ENCODE results near the gene TRIM65. TPM values are rescaled to one million over a fixed set of nuclear protein-coding genes. Genes with fewer than 3 reads are reported as not detected.
A peak's percentile ranks its signal among the peaks of the same experiment; 100 is the strongest.
"Not testable (repeated sequence)": the region's sequence is repeated elsewhere in the genome, so short reads cannot be mapped to it uniquely, and the experiment has no call there.

Gene TRIM65
- polyA plus RNA-seq, 10 donors, result 9.2 to 20.8 (median 13.9) TPM

GRCh38 chr17:75897160-75898019 is 639 bp upstream of the TRIM65 start:
- peak in 1 of 3 donors; percentile 42 for DNase-seq

GRCh38 chr17:75895370-75896155 is 1.2 kb downstream of the TRIM65 start:
- DNase-seq, result no peak

- no peak for DNase-seq
These were observed 2.6 kb downstream of the TRIM65 start for GRCh38 chr17:75894049-75894733.

- no peak for DNase-seq
These were observed 3.3 kb downstream of the TRIM65 start for GRCh38 chr17:75893305-75894048.

- no peak for DNase-seq
These were observed 4.1 kb downstream of the TRIM65 start for GRCh38 chr17:75892556-75893224.

GRCh38 chr17:75891605-75892555 is 4.9 kb downstream of the TRIM65 start:
- DNase-seq, result no peak

GRCh38 chr17:75891022-75891604 is 5.6 kb downstream of the TRIM65 start:
- no peak for DNase-seq

- DNase-seq, result no peak
These were observed 7.3 kb downstream of the TRIM65 start for GRCh38 chr17:75889454-75889853.

GRCh38 chr17:75888484-75888883 is 8.3 kb downstream of the TRIM65 start:
- no peak for DNase-seq

- DNase-seq, result not testable (repeated sequence)
These were observed 10.9 kb downstream of the TRIM65 start for GRCh38 chr17:75885860-75886259.

- DNase-seq, result no peak
These were observed 11.3 kb downstream of the TRIM65 start for GRCh38 chr17:75885431-75885830.

GRCh38 chr17:75881678-75882454 is 14.9 kb downstream of the TRIM65 start:
- no peak for DNase-seq

- DNase-seq, result no peak
These were observed 16.5 kb downstream of the TRIM65 start for GRCh38 chr17:75880266-75880665.

- DNase-seq, result peak in 2 of 3 donors; percentile 81 to 91
These were observed 18.4 kb downstream of the TRIM65 start, which contains the start of gene TRIM47 for GRCh38 chr17:75878174-75878998. Gene TRIM47 (minus strand): TSS chr17:75878581. CDS start chr17:75878548, 33 bp downstream.

- peak in 2 of 3 donors; percentile 81 to 91 for DNase-seq
These were observed 19.0 kb downstream of the TRIM65 start for GRCh38 chr17:75877752-75878173.

GRCh38 chr17:75876938-75877751 is 19.6 kb downstream of the TRIM65 start:
- peak; percentile 92 to 98 (median 97) for DNase-seq

Measured in muscle of back (tissue), 11 donors.